Naive B cell (primary cell): Measurements from ENCODE around the gene ADPRHL1. TPM values are rescaled to one million over a fixed set of nuclear protein-coding genes. Genes with fewer than 3 reads are reported as not detected.

Experiments
- ATAC-seq, 2 donors: fragments of 150-1000 bp; cut with Tn5 transposase; 2 replicates each; pipeline ENCODE4 v1.10.0; 2021; ENCODE audit warnings: low read depth in 2 of 2, mild to moderate bottlenecking in 2 of 2, moderate library complexity in 2 of 2
- DNase-seq: peaks from one replicate; pipeline ENCODE4 v3.0.0; 2022
- H3K27ac Mint-ChIP-seq, 6 donors: one replicate each; pipeline ENCODE4 v1.8.0; 2020 to 2022; ENCODE audit warnings: mild to moderate bottlenecking in 6 of 6, mixed read lengths in 6 of 6, moderate library complexity in 5 of 6, inconsistent platforms in 2 of 6
- H3K27me3 Mint-ChIP-seq, 3 donors: one replicate each; pipeline ENCODE4 v1.8.0; 2021 to 2022; ENCODE audit warnings: mixed read lengths in 3 of 3, mild to moderate bottlenecking in 1 of 3
- H3K36me3 Mint-ChIP-seq, 2 donors: one replicate each; pipeline ENCODE4 v1.8.0; 2020 to 2022; ENCODE audit warnings: mixed read lengths in 2 of 2, inconsistent platforms in 1 of 2, mild to moderate bottlenecking in 1 of 2
- H3K4me1 Mint-ChIP-seq, 3 donors: one replicate each; pipeline ENCODE4 v1.8.0; 2020 to 2022; ENCODE audit warnings: mixed read lengths in 3 of 3, inconsistent platforms in 1 of 3, mild to moderate bottlenecking in 1 of 3, moderate library complexity in 1 of 3
- H3K4me3 Mint-ChIP-seq, 8 donors: one replicate each; pipeline ENCODE4 v1.8.0; 2020 to 2022; ENCODE audit warnings: mild to moderate bottlenecking in 8 of 8, mixed read lengths in 8 of 8, moderate library complexity in 8 of 8, inconsistent platforms in 2 of 8
- H3K9me3 Mint-ChIP-seq, 7 donors: one replicate each; pipeline ENCODE4 v1.8.0; 2020 to 2022; ENCODE audit warnings: mixed read lengths in 7 of 7, mild to moderate bottlenecking in 5 of 7, inconsistent platforms in 2 of 7, moderate library complexity in 1 of 7
- polyA plus RNA-seq, 6 donors: library from polyadenylated mRNA; unstranded; fragments of 300-500 nt; fragmentation: Illumina TruSeq; gene quantifications; one replicate each; pipeline ENCODE4 v1.2.3, GENCODE V29; 2021; ENCODE audit warnings: low read depth in 6 of 6

Gene ADPRHL1
- polyA plus RNA-seq, 6 donors from 2014 or later, result 0.54 to 0.75 TPM; not detected in 4

DNA sequence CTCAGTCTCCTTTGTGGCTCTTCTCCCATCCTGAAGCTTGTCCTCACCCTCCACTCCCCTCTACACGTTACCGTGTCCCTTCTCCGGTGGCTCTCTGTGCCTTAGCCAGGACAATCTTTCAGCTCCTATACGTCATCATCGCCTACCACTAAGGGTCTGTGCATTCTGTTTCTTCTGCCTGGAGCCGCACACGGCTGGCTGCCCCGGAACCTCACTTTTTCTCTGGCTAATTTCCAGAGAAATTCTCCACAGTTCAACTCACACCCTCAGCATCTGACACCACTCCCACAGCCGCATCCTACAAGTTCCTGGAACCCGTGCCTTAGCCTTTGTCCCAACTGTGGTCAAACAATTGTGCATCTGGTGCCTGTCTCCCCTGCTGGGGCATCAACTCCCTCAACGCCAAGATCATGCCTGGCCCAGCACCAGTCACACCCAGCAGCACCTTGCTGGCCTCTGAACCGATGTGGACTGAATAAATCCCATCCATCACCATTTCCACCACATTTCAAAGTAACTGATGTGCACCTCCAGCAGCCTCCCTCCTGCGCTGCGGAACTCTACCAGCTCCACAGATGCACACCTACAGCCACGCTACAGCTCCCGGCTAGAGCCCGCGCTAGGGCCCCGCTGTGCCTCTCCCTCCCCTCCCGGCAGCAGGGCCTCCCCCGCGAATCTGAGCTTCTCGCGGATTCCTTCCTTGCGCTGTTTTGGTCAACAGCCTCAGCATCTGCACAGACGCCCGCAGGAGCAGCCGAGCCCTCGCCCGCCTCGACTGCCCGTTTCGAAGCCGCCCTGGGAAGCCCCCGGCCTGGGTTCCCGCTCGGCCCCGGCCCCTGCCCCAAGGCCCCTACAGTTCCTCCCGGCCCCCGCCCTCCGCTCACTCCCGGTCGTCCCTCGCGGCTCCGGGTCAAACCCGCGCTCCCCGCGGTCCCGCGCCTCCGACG is 36.5 kb upstream of the ADPRHL1 start:
- Mint-ChIP-seq H3K36me3 (no peaks in the 10 kb centered on the region), H3K27ac (peak overlapping the region in 5 of 6 donors; percentile 58 to 87 (median 71)), H3K9me3 (no peaks in the 10 kb centered on the region), H3K4me3 (peak overlapping the region; percentile 73 to 95 (median 90)), H3K4me1 (peaks cover 23 to 56% (median 46%) of the 10 kb centered on the region in 3 donors), H3K27me3 (no peaks in the 10 kb centered on the region)
- peak; percentile 20 for DNase-seq
- peak; percentile 22 to 40 for ATAC-seq

DNA sequence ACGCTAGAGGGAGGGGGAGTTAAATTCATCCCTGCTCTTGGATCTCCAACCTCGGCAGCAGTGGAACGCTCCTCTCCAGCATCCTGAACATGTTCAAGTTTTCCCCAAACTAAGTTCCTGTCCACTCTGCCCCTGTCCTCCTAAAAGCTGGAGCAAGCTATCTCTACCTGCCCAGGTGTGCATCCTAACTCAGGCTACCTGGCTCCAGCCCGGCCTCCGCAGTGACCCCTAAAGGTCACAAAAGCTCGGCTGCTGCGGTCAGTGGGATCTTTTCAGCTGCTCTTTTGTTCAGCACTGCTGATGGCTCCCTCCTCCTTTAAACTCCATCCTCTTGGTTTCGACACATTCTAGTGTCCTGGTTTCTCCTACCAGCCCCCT is 35.9 kb upstream of the ADPRHL1 start:
- Mint-ChIP-seq H3K4me1 (peaks cover 23 to 53% (median 42%) of the 10 kb centered on the region in 3 donors), H3K4me3 (peak overlapping the region in 7 of 8 donors; percentile 73 to 95 (median 90)), H3K27me3 (no peaks in the 10 kb centered on the region), H3K9me3 (no peaks in the 10 kb centered on the region), H3K27ac (peak overlapping the region in 3 of 6 donors; percentile 70 to 80 (median 70)), H3K36me3 (no peaks in the 10 kb centered on the region)
- DNase-seq (no peak), ATAC-seq (no peak)

DNA sequence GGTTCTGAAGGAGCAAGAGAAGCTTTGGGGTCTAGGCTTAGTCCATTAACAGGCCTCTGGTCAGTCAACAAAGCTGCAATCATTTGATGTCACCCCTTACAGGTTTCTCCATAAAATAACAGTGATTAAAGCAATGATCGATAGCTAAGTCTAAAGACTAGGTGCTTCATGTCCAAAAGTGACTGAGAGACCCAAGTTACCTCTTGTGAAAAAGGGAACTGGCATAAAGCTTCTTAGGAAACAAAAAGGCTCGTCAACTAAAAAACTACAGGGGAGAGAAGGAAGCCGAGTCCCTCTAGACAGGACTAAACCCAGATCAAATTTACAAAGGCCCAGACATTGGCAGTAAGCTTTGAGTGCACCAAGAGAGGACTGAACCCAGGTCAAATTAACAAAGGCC is 35.0 kb upstream of the ADPRHL1 start:
- peak overlapping the region in 1 of 6 donors; percentile 31 for H3K27ac Mint-ChIP-seq
- H3K4me3 Mint-ChIP-seq, result peak overlapping the region in 7 of 8 donors; percentile 6 to 92 (median 56)
- DNase-seq (no peak), ATAC-seq (no peak)
- H3K4me1 Mint-ChIP-seq, result peaks cover 25 to 46% (median 43%) of the 10 kb centered on the region in 3 donors
- H3K27me3 Mint-ChIP-seq, result no peaks in the 10 kb centered on the region
- peaks cover 0 to under 1% of the 10 kb centered on the region in 2 donors for H3K36me3 Mint-ChIP-seq
- H3K9me3 Mint-ChIP-seq, result no peaks in the 10 kb centered on the region

DNA sequence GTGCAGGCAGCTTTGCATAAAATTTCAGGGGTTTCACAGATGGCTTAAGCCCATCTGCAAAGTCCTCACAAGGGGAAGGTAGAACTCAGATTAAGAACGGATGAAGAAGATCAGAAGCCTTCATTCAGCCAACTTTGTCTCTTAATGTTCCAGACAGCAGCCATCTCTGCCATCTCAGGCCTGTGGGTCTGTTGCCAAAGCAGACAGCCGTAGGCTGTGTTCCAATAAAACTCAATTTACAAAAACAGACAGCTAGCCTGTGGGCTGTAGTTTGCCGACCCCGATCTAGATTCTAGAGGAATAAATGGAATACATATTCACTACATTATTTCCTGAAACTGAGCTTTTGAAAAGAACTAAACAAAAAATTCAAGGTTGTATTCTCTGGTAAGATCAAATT is 33.4 kb upstream of the ADPRHL1 start:
- Mint-ChIP-seq H3K36me3 (peaks cover 0 to 4% of the 10 kb centered on the region in 2 donors), H3K4me3 (peak overlapping the region in 1 of 8 donors; percentile 92), H3K4me1 (peaks cover 24 to 40% (median 33%) of the 10 kb centered on the region in 3 donors), H3K27ac (no peak overlapping the region), H3K27me3 (no peaks in the 10 kb centered on the region), H3K9me3 (no peaks in the 10 kb centered on the region)
- no peak for DNase-seq
- no peak for ATAC-seq

DNA sequence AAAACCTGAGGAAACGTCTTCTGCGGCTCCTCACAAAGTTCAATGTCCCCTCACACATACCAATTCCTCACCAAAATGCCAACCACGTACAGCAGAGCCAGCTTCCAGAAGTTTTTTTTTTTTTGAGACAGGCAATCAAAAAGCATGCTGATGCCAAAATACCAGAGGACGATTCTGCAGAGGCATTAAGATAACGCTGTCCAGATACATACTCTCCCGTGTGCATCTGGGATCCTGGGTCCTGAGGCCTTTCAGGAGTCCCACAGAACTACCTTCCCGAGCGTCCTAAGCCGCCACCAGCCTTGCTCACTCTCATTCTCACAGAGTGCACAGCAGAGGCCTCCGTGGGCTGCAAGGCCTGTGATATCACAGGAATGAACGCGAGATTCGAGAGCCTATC is 32.3 kb upstream of the ADPRHL1 start:
- peaks cover 19 to 34% (median 30%) of the 10 kb centered on the region in 3 donors for H3K4me1 Mint-ChIP-seq
- no peaks in the 10 kb centered on the region for H3K9me3 Mint-ChIP-seq
- ATAC-seq, result no peak

DNA sequence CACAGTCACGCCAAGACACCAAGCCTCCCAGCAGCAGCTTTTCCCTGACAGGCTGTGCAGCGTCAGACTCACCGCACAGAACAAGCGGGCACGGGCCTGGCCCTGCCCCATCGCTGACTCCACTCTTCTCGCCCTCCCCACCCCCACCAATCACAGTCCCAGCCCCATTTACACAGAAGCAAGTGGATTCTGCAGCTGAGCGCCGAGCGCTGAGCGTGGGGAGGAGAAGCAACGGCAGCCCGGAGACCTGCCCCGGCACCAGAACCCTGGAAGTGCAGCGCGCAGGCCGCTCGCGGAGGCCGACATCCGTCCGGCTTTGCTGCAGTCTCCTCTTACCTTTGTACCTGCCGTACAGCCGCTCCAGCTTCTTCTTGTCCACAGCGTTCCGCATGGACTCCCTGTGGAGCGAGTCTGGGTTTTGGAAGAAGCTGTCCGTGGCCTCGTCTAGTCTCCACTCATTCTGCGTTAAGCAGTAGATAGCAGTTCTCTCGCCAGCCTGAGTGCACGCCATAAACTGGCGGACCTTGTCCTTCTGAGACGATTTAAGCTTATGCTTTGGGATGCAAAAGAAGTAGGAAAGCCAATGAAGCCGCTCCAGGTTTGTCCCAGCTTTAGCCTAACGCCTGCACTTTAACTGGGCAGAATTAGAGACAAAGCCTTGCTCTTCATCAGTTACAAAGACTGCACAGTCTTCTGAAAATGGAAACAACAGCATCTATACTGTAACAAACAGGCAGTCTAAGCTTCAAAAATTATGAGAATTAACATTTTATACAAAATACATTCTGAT is 30.4 kb upstream of the ADPRHL1 start:
- H3K4me1 Mint-ChIP-seq, result peaks cover 8 to 23% (median 16%) of the 10 kb centered on the region in 3 donors
- ATAC-seq (no peak), DNase-seq (no peak)
- H3K36me3 Mint-ChIP-seq, result peaks cover 6 to 22% of the 10 kb centered on the region in 2 donors
- H3K27ac Mint-ChIP-seq, result peak overlapping the region in 1 of 6 donors; percentile 54
- H3K27me3 Mint-ChIP-seq, result no peaks in the 10 kb centered on the region
- H3K9me3 Mint-ChIP-seq, result peaks cover 0 to under 1% (median 0%) of the 10 kb centered on the region in 7 donors
- peak overlapping the region in 1 of 8 donors; percentile 9 for H3K4me3 Mint-ChIP-seq

More for the DNA sequence above, 32.3 kb upstream of the ADPRHL1 start:
- Mint-ChIP-seq H3K36me3 (peaks cover 0 to 5% of the 10 kb centered on the region in 2 donors), H3K27me3 (no peaks in the 10 kb centered on the region), H3K27ac (no peak overlapping the region), H3K4me3 (peak overlapping the region in 1 of 8 donors; percentile 52)
- no peak for DNase-seq

DNA sequence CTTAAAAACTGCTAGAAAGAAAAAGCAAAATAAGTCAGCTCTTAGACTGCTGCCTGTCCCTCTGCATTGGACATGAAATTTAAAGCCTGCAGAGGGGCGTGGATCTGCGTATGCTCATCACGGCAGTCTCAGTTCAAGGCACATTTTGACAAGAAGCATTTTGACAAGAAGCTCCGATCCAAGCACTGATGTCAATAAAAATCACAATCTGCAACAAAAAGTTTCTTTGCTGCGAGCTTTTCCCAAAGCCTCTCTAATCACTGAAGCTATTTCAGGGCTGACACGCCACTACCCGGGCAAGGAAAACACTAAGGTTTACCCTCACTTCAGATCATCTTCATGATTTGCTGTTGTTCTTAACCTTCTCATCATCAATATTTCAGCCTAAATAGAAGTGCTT is 29.8 kb upstream of the ADPRHL1 start:
- DNase-seq, result no peak
- ATAC-seq, result no peak
- H3K4me1 Mint-ChIP-seq, result peaks cover 2 to 20% (median 10%) of the 10 kb centered on the region in 3 donors
- H3K27me3 Mint-ChIP-seq, result no peaks in the 10 kb centered on the region
- no peak overlapping the region for H3K27ac Mint-ChIP-seq
- H3K4me3 Mint-ChIP-seq, result peak overlapping the region in 1 of 8 donors; percentile 9
- H3K9me3 Mint-ChIP-seq, result peaks cover 0 to 7% (median 0%) of the 10 kb centered on the region in 7 donors
- H3K36me3 Mint-ChIP-seq, result peaks cover 12 to 28% of the 10 kb centered on the region in 2 donors

DNA sequence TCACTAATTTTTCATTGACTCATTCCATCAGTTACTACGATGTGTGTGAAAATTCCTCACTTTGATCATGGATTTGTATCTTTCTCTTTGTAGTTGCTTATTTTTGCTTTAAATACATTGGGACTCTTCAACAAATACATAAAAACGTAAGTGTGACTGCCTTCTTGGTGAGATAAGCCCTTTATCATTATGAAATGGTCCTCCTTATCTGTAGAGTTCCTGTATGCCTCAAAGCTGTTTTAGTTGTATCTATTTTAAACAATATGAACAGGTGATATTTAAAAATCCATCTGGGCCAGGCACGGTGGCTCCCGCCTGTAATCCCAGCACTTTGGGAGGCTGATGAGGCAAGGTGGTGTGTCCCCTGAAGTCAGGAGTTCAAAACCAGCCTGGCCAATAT is 25.9 kb upstream of the ADPRHL1 start:
- ATAC-seq (no peak), DNase-seq (no peak)
- peaks cover 0 to 8% (median 2%) of the 10 kb centered on the region in 3 donors for H3K4me1 Mint-ChIP-seq
- no peak overlapping the region for H3K4me3 Mint-ChIP-seq
- no peak overlapping the region for H3K27ac Mint-ChIP-seq
- H3K9me3 Mint-ChIP-seq, result peaks cover 0 to 8% (median 0%) of the 10 kb centered on the region in 7 donors
- no peaks in the 10 kb centered on the region for H3K27me3 Mint-ChIP-seq
- H3K36me3 Mint-ChIP-seq, result peaks cover 26 to 42% of the 10 kb centered on the region in 2 donors

DNA sequence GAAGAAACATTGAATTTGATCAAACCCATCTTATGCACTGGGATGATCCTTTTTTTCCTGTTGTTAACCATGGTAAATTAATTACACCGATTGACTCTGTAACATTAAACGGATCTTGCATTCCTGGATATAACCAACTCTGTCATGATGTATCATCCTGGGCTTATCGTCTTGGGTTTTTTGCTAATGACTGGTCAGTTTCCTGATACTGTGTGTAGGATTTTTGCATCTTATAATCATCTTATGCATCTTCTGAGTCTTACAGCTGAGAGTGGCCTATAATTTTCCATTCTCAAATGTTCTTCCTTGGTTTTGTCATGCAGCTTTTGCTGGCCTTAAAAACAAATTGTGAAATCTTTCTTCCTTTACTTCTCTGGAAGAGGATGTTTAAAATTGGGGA is 24.4 kb upstream of the ADPRHL1 start:
- no peak for ATAC-seq
- H3K9me3 Mint-ChIP-seq, result peaks cover 0 to 8% (median 0%) of the 10 kb centered on the region in 7 donors
- H3K27ac Mint-ChIP-seq, result no peak overlapping the region
- H3K4me1 Mint-ChIP-seq, result peaks cover 0 to 5% (median 0%) of the 10 kb centered on the region in 3 donors
- H3K36me3 Mint-ChIP-seq, result peaks cover 38 to 41% of the 10 kb centered on the region in 2 donors
- DNase-seq, result no peak
- H3K27me3 Mint-ChIP-seq, result no peaks in the 10 kb centered on the region
- no peak overlapping the region for H3K4me3 Mint-ChIP-seq

DNA sequence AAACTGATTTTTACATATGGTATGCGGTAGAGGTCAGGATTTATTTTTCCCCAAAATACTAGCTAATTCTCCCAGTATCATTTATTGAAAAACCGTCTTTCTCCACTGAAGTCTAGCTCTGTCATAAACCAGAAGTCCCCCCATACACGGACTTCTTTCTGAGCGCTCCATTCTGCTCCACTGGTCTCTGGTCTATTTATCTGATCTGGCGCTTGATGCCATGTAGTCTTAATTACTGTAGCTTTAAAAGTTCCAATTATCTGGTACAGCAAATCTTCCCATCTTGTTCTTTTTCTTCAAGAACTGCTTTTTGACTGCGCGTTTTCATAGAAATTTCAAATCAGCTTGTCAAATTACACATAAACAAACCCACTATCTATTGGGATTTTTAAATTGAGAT is 23.5 kb upstream of the ADPRHL1 start:
- ATAC-seq (no peak), DNase-seq (no peak)
- Mint-ChIP-seq H3K27ac (peak overlapping the region in 1 of 6 donors; percentile 3), H3K4me1 (peaks cover 0 to 5% (median 0%) of the 10 kb centered on the region in 3 donors), H3K9me3 (peaks cover 0 to 8% (median 0%) of the 10 kb centered on the region in 7 donors), H3K4me3 (no peak overlapping the region), H3K27me3 (no peaks in the 10 kb centered on the region), H3K36me3 (peaks cover 38 to 44% of the 10 kb centered on the region in 2 donors)

DNA sequence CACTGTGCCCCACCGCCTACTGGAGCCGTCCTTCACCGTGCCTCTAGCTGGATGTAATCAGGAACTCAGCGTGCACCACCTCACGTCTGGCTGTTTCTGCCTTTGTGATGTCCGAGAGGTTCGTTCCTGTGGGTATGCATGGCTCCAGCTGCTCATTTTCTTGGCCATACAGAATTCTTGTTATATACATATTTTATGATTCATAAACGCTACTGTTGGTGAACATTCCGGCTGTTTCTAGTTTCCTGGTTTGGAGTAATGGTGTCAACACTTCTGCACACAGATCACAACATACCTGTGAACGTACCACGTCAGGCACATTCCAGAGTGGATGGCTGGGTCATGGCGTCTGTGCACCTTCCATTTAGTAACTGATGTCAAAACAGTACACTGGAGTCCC is 22.6 kb upstream of the ADPRHL1 start:
- ATAC-seq (no peak), DNase-seq (no peak)
- H3K27me3 Mint-ChIP-seq, result no peaks in the 10 kb centered on the region
- H3K36me3 Mint-ChIP-seq, result peaks cover 46 to 53% of the 10 kb centered on the region in 2 donors
- peaks cover 0 to 8% (median 0%) of the 10 kb centered on the region in 7 donors for H3K9me3 Mint-ChIP-seq
- peaks cover 3 to 5% (median 5%) of the 10 kb centered on the region in 3 donors for H3K4me1 Mint-ChIP-seq
- no peak overlapping the region for H3K4me3 Mint-ChIP-seq
- no peak overlapping the region for H3K27ac Mint-ChIP-seq

DNA sequence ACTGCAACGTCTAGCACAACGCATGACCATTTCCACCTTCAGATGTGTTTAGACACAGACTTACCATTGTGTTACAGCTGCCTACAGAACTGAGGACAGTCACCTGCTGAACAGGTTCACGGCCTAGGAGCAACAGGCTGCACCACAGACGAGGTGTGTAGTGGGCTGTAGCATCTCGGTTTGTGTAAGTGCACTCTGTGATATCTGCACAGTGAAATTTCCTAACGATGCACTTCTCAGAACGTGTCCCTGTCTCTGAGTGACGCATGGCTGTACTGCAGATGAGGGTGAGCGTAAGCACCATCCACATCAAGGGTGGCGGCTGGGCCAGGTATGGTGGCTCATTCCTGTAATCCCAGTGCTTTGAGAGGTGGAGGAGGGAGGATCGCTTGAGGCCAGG is 22.0 kb upstream of the ADPRHL1 start:
- Mint-ChIP-seq H3K4me3 (no peak overlapping the region), H3K36me3 (peaks cover 42 to 54% of the 10 kb centered on the region in 2 donors), H3K9me3 (peaks cover 0 to 8% (median 0%) of the 10 kb centered on the region in 7 donors), H3K27me3 (no peaks in the 10 kb centered on the region), H3K4me1 (peaks cover 5 to 11% (median 7%) of the 10 kb centered on the region in 3 donors), H3K27ac (no peak overlapping the region)
- DNase-seq (no peak), ATAC-seq (no peak)

DNA sequence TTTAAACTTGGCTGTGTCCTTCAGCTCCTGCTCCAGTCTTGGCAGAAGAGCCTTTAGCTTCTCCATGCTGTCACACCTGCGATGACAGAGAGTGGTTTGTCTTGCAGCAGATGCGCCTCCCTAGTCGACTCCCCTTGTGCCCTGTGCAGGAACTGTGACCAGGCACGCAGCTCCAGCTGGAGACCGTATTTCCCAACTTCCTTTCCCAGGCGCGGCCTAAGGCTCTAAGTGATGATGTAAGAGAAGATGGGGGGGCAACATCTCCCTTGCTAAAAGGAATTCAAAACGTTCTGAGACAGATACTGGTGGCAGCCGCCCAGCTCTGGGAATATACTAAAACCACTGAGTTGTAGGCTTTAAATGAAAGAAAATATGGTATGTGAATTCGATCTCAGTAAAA is 20.9 kb upstream of the ADPRHL1 start:
- peaks cover 0 to 8% (median 0%) of the 10 kb centered on the region in 7 donors for H3K9me3 Mint-ChIP-seq
- peaks cover 33 to 53% of the 10 kb centered on the region in 2 donors for H3K36me3 Mint-ChIP-seq
- no peaks in the 10 kb centered on the region for H3K27me3 Mint-ChIP-seq
- H3K4me3 Mint-ChIP-seq, result no peak overlapping the region
- H3K4me1 Mint-ChIP-seq, result peaks cover 5 to 15% (median 11%) of the 10 kb centered on the region in 3 donors
- H3K27ac Mint-ChIP-seq, result peak overlapping the region in 3 of 6 donors; percentile 24 to 69 (median 26)
- no peak for ATAC-seq
- no peak for DNase-seq
